T-helper 9 cell (primary cell): ENCODE data around the gene SRF.
A peak's percentile ranks its signal among the peaks of the same experiment; 100 is the strongest.

Experiments
- DNase-seq: peaks from one replicate; pipeline ENCODE4 v3.0.0-alpha.2; 2020

The SRF gene

DNA sequence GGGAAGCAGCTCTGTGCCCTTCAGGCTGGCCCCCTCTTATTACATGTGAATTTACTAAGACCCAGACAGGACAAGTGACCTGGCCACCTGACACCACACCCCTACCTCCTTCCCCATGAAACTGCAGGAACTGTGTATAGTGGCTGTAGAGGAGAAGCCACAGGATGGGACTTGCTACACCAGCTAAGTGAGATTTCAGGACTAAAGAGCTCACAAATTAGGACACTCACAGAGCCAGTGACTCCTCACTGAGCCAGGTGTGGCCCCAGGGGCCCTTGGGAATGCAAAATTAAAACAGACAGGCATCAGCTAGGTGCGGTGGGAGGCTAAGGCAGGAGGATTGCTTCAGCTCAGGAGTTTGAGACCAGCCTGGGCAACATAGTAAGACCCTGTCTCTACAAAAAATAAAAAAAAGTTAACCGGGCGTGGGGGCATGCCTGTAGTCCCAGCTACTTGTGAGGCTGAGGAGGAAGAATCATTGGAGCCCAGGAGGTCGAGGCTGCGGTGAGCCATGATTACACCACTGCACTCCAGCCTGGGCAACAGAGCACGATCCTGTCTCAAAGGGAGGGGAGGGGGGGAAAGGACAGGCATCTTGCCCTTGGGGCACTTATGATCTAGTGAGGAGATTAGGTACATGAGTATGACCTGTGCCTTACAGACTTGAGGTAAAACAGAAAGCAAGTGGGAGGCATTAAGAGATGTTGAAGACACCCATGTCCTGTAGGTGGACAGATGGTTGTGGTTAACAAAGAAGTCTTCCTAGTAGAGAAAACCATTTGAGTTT lies 23.2 kb upstream of the SRF start:
- DNase-seq: no peak

DNA sequence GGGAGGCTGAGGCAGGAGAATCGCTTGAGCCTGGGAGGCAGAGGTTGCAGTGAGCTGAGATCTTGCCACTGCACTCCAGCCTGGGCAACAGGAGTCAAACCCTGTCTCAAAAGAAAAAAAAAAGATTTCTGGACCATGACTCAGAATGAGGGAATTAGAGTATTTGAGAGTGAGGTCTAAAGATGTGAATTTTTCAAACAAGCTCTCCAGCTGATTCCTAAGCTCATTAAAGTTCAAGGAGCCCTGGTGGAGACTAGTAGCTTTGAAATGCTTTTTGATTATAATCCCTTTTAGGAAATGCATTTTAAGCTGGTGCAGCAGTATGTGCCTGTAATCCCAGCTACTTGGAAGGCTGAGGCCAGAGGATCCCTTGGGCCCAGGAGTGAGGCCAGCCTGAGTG lies 21.8 kb upstream of the SRF start:
- DNase-seq: no peak

DNA sequence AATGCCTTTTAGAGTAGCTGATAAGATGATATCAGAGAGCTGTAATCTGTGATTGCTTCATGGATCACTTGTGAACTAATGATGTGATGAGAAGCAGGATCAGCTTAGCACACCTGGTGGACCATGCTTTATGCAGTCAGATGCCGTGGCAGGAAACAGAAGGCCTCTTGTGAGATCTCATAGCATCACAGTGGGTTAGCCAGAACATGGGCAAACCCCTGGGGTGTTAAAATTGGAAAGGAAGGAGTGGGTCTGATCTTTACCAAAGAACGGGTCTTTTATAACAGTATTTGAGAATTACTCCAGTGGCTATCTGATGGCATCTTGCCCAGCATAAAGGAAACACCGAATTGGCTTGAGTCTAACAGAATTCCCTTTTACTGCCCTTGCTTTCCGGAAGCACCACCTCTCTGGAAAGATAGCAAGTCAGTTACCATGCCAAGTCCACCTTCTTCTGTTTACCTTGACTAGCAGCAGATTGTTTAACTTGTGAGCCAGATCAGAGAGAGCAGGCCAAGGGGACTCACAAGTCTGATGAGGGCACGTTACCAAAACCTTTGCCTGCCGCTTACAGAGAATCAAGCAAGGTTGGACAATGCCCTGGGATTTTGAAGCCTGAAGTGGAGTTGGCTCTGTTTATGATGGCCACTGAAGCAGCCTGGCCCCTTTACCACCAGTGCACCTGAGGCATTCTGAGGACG lies 20.9 kb upstream of the SRF start:
- no peak for DNase-seq

DNA sequence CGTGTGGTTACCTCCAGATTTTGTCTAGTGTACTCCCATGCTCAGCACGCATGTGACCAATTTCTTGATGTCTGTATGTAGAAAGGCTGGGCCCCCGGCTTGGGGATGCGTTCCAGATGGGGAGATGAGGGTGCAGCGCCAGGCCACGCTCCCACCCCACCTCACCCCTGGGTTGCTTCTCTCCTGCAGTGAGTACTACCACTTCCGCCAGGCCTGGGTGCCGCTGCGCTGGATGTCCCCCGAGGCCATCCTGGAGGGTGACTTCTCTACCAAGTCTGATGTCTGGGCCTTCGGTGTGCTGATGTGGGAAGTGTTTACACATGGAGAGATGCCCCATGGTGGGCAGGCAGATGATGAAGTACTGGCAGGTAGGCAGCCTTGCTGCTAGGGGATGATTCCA lies 11.5 kb upstream of the SRF start:
- DNase-seq: no peak

DNA sequence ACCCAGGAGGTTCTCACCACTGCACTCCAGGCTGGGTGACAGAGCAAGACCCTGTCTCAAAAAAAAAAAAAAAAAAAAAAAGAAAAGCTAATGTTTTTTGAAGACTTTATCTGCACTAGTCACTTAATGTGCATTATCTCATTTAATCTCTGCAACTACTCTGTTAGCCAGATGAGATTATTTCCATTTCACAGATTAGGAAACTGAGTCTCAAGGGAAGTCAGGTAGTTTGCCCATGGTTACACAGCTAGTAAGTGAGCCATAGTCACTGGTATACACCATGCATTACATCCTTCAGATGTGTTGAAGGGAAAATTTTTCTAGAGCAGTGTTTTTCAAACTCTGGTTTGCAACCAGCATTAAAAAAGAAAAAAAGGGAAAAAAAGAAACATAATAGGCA lies 7.2 kb upstream of the SRF start:
- no peak for DNase-seq

DNA sequence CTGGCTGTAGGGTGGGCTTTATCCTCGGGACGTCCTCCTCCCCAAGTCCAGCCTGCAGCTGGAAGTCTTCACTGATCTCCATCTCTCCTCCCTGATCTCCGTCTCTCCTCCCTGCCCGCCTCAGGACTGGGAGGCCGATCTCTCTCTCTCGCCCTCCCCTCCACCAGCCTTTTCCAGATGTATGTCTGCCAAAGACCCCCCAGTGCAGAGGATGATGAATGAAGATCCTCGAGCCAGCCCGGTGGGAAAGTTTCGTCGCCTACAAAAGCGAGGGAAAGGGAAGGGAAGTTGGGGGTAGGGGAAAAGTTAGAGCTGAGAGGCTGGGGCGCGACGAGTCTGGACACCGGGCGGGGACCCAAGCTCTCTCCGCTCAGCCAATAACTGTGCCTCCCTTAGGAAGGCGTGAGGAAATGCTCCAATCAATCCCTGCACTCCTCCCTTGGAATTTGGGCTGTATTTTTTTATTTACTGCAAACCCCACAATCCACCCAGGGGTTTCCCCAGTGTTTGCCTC lies 595 bp upstream of the SRF start:
- DNase-seq: no peak

DNA sequence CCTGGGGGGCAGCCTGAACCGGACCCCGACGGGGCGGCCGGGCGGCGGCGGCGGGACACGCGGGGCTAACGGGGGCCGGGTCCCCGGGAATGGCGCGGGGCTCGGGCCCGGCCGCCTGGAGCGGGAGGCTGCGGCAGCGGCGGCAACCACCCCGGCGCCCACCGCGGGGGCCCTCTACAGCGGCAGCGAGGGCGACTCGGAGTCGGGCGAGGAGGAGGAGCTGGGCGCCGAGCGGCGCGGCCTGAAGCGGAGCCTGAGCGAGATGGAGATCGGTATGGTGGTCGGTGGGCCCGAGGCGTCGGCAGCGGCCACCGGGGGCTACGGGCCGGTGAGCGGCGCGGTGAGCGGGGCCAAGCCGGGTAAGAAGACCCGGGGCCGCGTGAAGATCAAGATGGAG lies 636 bp downstream of the SRF start:
- DNase-seq: peak; percentile 29

DNA sequence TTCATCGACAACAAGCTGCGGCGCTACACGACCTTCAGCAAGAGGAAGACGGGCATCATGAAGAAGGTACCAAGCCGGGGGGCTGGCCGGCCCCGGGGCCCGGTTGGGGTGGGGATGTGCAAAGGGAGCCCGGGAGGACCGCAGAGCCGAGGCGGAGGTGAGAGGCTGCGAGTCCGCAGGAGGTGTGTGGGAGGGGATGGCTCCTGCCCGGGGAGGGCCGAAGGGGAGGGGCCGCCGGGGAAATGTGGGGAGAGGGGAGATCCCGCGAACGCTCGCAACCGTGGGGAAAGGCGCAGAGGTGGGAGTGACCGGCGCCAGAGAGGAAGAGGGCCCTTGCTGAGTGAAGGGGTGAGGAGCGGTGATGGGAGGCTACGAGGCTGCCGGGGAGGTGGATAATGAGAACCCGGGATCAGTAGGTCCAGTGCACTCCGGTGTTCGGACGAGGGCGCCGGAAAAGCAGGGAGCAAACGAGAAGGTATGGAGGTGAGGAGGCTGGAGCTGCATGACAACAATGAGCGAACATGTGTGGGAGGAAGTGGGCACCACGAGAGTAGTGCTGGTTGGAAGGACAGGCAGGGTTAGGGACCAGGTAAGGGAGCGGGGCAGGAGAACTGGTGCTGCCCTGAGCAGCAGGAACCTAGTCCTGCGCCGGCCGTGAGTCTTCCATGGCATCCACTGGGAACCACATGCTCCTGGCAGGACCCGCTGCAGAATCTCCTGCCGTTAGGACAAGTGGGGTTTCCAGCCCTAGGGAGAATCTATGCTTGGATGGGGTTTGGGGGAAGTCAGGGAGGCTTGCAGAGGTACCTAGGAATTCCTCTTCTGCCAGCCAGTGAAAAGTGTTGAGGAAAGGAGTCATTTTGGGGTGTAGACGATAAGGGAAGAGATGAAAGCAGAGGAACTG lies 1.3 kb downstream of the SRF start:
- peak; percentile 49 for DNase-seq

DNA sequence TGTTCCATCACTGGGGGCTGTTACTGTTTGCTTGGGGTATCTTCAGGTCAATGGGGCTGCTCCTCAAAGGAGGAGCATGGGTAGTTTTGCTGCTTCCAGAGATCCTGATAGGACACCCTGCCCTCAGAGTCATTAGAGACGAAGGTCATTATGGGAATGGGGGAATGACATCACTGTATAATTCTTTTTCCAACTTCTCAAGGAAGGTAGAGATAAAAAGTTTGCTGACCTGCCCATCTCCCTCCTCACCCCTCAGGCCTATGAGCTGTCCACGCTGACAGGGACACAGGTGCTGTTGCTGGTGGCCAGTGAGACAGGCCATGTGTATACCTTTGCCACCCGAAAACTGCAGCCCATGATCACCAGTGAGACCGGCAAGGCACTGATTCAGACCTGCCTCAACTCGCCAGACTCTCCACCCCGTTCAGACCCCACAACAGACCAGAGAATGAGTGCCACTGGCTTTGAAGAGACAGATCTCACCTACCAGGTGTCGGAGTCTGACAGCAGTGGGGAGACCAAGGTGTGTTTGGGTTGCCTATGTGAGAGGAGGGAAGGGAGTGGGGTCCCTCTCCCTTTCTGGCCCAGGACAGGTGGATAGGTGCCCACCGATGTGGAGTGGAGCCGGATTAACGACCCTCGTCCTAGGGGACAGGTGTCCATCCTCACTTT lies 2.7 kb downstream of the SRF start:
- no peak for DNase-seq

DNA sequence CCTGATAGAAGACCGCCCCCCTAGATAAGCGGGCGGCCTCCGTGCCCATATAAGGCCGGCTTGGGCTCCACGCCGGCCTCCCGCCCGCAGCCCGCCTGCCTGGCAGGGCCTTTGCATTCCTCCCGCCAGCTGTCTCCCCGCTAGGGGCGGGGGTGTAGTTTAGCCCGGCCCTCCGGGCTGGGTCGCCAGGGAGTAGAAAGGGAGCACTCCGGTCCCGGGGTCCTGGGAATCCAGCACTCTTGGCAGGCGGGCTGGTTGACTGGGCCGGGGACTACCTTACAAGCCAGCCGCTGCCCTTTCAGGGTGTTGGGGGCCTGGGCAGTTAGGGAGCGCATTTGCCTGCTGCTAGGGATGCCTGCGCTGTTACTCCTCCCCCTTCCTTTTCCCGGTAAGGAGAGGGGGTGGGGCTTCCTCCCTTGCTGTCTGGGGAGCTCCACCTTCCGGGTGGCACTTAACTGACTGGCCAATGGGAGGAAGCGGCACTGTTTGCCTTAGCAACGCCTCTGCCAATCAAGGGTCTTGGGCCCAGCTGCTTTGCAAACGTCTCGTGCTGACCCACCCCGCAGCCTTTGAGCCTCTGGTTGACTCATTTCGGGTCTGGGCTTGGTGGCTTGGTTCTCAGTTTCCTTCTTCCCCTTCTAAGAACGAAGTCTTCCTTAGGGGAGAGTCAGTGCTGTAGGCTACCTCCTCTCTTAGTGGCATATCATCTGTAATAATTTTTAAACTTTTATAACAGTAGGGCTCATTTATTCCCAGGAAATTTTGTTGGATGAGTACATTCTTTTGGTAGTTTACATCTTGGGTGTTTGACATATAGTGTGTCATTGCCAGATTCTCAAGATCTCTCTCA lies 3.4 kb downstream of the SRF start:
- DNase-seq: peak; percentile 85

DNA sequence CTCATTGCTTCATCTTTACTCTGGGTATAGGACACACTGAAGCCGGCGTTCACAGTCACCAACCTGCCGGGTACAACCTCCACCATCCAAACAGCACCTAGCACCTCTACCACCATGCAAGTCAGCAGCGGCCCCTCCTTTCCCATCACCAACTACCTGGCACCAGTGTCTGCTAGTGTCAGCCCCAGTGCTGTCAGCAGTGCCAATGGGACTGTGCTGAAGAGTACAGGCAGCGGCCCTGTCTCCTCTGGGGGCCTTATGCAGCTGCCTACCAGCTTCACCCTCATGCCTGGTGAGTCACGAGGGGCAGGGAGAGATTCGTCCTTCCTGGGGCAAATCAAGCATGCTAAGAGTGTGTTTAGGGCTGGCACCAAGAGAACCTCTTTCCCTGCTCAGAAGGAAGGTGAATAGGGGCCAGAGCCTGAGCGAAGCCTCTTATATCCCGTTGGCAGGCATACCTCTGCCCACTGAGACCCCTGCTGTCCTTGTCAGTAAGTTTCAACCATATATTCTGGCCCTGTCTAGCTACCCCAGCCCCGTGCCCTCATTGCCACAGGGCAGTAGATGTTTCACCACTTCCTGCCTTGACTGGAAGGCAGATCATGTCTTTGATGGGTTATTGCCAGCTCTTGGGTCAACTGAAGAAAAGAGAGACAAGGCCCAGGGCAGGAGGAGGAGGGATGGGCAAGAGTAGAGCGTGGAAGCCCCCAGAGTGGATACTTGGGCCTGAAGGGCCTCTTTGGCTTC lies 4.8 kb downstream of the SRF start:
- DNase-seq: no peak

DNA sequence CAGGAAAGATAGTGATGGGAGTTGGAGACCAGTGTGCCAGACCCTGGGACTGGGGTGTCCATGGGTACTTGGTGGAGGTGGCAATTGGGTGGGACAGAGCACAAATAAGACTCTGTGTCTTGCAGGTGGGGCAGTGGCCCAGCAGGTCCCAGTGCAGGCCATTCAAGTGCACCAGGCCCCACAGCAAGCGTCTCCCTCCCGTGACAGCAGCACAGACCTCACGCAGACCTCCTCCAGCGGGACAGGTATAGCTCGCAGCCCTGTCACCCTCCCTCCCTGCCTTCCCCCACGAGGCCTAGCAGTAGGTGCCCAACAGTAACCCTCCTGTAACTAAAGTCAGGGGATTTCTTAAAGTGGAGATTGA lies 5.3 kb downstream of the SRF start:
- no peak for DNase-seq

DNA sequence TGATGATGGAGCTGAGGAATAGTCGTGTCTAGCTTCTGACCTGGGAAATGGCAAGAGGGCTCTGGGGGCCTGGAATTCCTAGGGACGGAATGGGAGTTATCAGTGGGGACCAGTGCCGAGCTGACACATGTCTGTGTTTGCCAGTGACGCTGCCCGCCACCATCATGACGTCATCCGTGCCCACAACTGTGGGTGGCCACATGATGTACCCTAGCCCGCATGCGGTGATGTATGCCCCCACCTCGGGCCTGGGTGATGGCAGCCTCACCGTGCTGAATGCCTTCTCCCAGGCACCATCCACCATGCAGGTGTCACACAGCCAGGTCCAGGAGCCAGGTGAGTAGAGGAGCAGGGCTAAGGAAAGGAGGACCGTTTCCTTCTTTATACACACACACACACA lies 7.1 kb downstream of the SRF start:
- DNase-seq: no peak

DNA sequence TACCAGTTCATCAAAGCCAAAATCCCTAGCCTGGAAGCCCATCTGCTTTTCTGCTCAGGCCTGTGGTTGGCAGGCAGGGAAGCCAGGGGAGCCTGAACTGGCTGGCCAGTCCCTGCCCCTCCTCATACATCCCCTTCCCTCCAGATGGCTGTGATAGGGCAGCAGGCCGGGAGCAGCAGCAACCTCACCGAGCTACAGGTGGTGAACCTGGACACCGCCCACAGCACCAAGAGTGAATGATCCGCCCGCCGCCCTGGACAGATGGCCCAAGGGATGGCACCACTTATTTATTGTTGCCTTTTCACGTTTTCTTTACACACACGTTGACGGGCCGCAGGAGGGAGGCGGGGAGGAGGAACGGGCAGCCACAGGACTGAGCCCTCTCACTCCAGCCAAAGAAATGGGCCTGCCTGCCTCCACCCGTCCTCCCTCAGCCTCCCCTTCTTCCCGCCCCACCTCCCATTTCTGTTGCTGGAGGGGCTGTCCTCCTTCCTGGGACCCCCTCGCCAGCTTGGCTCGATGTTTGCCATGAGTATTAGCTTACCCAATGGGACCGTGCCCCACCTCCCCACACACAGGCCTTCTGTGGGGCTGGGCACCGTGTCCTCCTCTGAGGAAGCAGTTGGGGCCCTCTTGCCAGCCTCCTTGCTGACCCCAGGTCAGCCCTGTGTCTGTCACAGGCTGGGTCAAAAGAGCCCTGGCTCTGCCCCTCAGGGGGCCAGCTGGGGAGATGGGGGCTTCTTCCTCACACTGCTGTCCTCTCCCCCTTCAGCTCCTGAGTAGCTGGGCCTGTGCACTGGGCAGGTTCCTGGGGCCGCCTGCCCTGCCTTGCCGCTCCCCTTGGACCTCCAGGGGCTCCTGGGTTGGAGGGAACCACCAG lies 8.1 kb downstream of the SRF start:
- DNase-seq: no peak

DNA sequence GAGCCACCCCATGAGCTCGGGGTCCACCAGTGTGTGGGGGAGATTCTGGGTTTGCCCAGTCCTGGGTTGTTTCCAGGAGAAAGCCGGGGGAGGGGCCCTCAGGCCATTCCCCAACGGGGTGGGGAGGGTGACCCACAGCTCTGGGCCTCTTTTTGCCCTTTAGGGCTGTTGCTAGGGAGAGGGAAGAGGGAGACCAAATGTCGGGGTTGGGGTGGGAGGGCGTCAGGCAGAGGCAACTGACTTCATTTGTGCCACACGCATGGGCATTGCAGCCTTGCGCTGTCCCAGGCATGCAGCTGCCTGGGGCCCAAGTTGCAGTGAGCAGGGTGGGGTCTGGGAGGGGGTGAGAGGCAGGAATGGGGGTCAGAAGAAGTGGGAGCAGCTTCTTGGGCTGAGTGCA lies 9.0 kb downstream of the SRF start:
- no peak for DNase-seq

DNA sequence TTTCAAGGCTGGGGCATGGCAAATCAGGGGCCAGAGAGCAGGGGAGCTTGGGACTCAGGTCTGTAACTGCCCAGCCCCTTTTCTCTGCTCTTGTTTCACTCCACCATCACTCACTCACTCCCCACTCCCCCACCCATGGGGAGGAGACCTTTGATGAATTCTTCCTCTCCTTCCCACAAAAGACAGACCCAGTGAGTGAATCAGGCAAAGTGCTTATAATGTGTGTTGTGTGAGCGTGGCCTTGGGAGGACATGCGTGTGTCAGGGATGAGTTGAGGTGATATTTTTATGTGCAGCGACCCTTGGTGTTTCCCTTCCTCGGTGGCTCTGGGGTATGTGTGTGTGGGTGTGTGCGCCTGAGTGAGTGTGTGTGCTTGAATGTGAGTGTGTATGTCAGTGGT lies 9.9 kb downstream of the SRF start:
- no peak for DNase-seq

DNA sequence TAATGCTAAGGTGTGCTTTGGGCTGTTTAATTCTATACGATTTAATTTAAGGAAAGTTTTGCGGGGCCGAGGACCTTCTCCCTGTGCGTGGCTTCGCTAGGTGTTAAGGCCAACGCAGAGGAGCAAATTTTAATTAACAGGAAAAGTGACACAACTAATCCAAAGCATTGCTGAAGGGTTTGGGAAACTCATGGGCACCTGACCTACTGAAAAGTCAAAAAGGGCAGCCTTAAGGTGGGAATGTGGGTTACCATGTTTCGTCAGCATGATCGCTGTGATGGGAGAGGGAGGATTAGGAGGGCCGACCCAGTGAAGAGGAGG lies 10.5 kb downstream of the SRF start:
- DNase-seq: no peak

DNA sequence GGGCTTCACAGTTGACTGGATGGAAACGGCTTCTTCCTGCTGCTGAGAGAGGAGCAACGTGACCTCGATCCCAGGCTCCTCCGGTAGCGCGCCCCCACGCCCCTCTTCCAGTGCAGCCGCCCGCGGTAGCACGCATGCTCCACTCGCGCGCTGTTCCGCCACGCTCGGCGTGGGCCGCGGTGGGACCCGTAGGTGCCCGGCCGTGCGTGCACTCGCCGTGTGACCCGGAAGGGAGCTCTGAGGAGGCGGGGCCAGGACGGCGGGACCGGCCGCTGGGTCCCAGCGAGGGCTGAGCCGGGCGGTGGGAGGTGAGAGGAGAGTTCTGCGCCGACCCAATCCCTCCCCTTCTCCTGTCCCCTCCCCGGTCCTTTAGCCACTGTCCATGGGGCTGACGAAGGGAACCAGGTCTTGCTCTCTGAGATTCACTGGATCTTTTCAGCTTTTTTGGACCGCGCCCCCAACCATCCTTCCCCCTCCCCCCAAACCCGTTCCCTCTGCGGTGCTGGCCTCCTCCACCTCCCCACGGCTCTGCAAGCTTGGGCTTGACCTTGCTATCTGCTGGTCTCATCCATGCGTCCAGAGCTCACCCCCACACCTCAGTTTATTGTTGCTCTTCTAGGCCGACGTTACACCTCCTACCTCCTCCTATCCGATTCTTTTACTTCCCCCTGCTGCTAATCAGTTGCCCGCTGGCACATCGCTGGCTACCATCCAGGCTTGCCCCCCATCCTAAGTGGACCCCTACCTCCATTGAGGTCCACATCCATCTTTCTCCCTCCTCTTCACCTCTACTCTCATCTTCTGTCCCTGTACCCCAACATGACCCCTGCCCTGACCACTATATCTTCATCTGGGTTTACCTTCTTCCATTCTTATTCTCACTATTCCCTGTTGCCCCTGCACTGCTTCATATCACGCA lies 11.1 kb downstream of the SRF start, which contains the start of gene CUL9:
TSS of gene CUL9 (plus strand) at position 255 of the 919 bp plus-strand sequence. CDS start 2,115 bp downstream, outside the sequence.
- DNase-seq: peak; percentile 70

DNA sequence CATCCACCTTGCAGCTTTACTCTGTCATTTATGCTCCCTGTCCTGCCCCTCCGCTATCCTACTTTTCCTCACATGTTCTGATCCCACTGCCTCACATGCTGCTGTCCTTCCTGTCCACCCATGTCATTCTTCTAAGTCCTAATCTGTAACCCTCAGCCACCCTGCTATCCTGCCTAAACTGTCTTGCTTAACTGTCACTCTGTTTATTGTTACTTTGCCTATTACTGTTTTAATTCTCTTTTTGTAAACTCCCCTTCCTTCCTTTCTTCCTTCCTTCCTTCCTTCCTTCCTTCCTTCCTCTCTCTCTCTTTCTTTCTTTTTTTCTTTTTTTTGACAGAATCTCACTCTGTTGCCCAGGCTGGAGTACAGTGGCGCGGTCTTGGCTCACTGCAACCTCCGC lies 12.4 kb downstream of the SRF start:
- no peak for DNase-seq
